Measurements from ENCODE around the gene AP1S3. TPM values are rescaled to one million over a fixed set of nuclear protein-coding genes. Genes with fewer than 3 reads are reported as not detected.
A peak's percentile ranks its signal among the peaks of the same experiment; 100 is the strongest.
"Not testable (repeated sequence)": the region's sequence is repeated elsewhere in the genome, so short reads cannot be mapped to it uniquely, and the experiment has no call there.

The AP1S3 gene
- polyA plus RNA-seq, 1 experiment = 2.9 TPM

DNA sequence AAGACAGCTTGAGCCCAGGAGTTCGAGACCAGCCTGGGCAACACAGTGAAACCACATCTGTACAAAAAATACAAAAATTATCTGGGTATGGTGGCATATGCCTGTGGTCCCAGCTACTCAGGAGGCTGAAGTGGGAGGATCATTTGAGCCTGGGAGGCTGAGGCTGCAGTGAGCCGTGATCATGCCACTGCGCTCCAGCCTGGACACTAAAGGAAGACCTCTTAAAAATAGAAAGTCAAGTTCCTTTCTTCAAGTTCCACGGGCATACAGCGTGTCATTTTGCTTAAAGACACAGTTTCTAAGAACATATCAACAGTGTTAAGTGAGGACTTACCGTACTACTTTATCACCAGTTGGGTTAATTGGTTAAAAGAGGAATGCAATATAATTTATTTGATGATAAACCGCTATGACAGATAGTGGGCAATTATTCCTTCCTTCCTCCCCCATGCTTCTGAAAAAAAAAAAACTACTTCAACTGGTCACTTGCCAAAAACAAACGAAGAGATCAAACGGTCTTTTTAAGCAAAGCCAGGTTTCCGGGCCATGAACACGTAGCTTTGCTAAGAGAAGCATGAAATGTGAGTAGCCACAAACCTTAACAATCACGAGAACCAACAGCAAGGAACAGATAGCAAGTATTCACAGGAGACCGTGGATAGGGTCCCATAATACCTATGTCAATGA lies 21.4 kb downstream of the AP1S3 start:
- no peaks in the 10 kb centered on the region for H3K9me3 ChIP-seq (ENCODE audit: control insufficient read depth, insufficient read depth, low read length)
- no peak overlapping the region for H3K27ac ChIP-seq (ENCODE audit: low read depth, low read length)
- no peak overlapping the region for H3K4me3 ChIP-seq (ENCODE audit: low read depth, low read length)
- POLR2A ChIA-PET = no interaction called here
- no peak for TF ChIP-seq CTCF (IDR thresholded peaks at IDR 0.05; ENCODE audit: low read depth, low read length)
- DNase-seq (ENCODE audit: low read depth, low spot score) = no peak
- peaks cover 3% of the 10 kb centered on the region for H3K27me3 ChIP-seq (ENCODE audit: control insufficient read depth, insufficient read depth, low read length)
- CTCF ChIA-PET = no interaction called here

GRCh38 chr2:223815186-223815883 lies 22.0 kb downstream of the AP1S3 start:
- H3K27me3 ChIP-seq (ENCODE audit: control insufficient read depth, insufficient read depth, low read length) = peaks cover 3% of the 10 kb centered on the region
- ChIA-PET CTCF (no interaction called here), POLR2A (no interaction called here)
- H3K27ac ChIP-seq (ENCODE audit: low read depth, low read length) = no peak overlapping the region
- no peaks in the 10 kb centered on the region for H3K9me3 ChIP-seq (ENCODE audit: control insufficient read depth, insufficient read depth, low read length)
- TF ChIP-seq CTCF (IDR thresholded peaks at IDR 0.05; ENCODE audit: low read depth, low read length) = no peak
- DNase-seq (ENCODE audit: low read depth, low spot score) = peak; percentile 41
- H3K4me3 ChIP-seq (ENCODE audit: low read depth, low read length) = no peak overlapping the region

GRCh38 chr2:223814764-223815163 lies 22.6 kb downstream of the AP1S3 start:
- H3K9me3 ChIP-seq (ENCODE audit: control insufficient read depth, insufficient read depth, low read length); H3K27me3 ChIP-seq (ENCODE audit: control insufficient read depth, insufficient read depth, low read length); POLR2A ChIA-PET; DNase-seq (ENCODE audit: low read depth, low spot score); H3K27ac ChIP-seq (ENCODE audit: low read depth, low read length); CTCF ChIA-PET; H3K4me3 ChIP-seq (ENCODE audit: low read depth, low read length): not testable (repeated sequence)

DNA sequence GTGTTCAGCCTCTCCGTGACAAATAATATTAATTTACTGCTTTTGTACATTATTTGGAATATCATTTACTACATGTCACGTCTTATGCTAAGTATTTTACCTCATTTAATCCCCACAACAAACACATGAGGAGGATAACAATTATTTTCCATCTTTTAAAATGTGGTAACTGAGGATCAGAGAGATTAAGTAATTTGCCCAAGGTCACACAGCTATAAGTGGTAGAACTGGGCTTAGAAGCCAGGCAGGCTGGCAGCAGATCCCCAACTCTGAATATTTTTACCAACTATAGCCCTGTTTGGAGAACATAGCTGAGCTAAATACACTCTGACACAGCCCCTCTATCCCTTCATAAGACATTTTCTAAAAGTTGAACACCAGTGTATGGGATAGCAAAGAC lies 24.1 kb downstream of the AP1S3 start:
- Histone ChIP-seq H3K27ac (ENCODE audit: low read depth, low read length) (no peak overlapping the region), H3K27me3 (ENCODE audit: control insufficient read depth, insufficient read depth, low read length) (peaks cover 3% of the 10 kb centered on the region), H3K4me3 (ENCODE audit: low read depth, low read length) (no peak overlapping the region), H3K9me3 (ENCODE audit: control insufficient read depth, insufficient read depth, low read length) (no peaks in the 10 kb centered on the region)
- POLR2A ChIA-PET = no interaction called here
- DNase-seq (ENCODE audit: low read depth, low spot score) = no peak
- TF ChIP-seq CTCF (IDR thresholded peaks at IDR 0.05; ENCODE audit: low read depth, low read length) = no peak
- CTCF ChIA-PET = interaction anchor here (4.4 kb wide), 1 partner anchor 15 kb away, joined by 13 read pairs; no protein-coding TSS in a partner anchor

- ChIA-PET CTCF (interaction anchor here (4.4 kb wide), 1 partner anchor 14 kb away, joined by 13 read pairs; no protein-coding TSS in a partner anchor), POLR2A (no interaction called here)
- Histone ChIP-seq H3K27ac (ENCODE audit: low read depth, low read length) (no peak overlapping the region), H3K4me3 (ENCODE audit: low read depth, low read length) (no peak overlapping the region), H3K27me3 (ENCODE audit: control insufficient read depth, insufficient read depth, low read length) (peaks cover 3% of the 10 kb centered on the region), H3K9me3 (ENCODE audit: control insufficient read depth, insufficient read depth, low read length) (no peaks in the 10 kb centered on the region)
- TF ChIP-seq CTCF (IDR thresholded peaks at IDR 0.05; ENCODE audit: low read depth, low read length) = no peak
- DNase-seq (ENCODE audit: low read depth, low spot score) = no peak
Observed at GRCh38 chr2:223811757-223812156, 25.6 kb downstream of the AP1S3 start.
